Hypothalamus (tissue), 51 donors: ENCODE measurements around the gene PRKAG2.
"Not testable (repeated sequence)": the region's sequence is repeated elsewhere in the genome, so short reads cannot be mapped to it uniquely, and the experiment has no call there.

Source experiments
- DNase-seq, 51 donors: peaks; one replicate each; lab custom pipeline; 2025; lab: John Stamatoyannopoulos, UW

Gene PRKAG2

DNA sequence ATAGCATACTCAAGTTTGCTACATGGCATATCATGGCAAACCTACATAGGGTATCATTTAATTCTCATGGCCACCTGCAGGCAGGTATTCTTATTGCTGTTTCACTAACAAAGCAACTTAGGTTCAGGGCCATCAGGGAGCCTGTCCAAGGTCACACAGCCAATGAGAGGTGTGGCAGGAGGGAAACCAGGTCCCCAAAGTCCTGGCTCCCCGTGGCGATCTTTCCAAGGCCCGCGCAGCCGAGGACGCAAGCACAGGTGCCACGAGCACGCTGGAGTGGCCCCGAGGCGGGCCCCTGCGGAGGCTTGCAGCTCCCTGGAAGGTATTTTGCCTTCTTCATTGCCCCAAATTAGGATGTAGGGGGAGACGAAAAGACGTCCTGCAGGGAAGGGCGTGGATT, 20.8 kb downstream of the PRKAG2 start:
- DNase-seq, result no peak

- no peak for DNase-seq
Measured at GRCh38 chr7:151854720-151855071, 22.2 kb downstream of the PRKAG2 start.

DNA sequence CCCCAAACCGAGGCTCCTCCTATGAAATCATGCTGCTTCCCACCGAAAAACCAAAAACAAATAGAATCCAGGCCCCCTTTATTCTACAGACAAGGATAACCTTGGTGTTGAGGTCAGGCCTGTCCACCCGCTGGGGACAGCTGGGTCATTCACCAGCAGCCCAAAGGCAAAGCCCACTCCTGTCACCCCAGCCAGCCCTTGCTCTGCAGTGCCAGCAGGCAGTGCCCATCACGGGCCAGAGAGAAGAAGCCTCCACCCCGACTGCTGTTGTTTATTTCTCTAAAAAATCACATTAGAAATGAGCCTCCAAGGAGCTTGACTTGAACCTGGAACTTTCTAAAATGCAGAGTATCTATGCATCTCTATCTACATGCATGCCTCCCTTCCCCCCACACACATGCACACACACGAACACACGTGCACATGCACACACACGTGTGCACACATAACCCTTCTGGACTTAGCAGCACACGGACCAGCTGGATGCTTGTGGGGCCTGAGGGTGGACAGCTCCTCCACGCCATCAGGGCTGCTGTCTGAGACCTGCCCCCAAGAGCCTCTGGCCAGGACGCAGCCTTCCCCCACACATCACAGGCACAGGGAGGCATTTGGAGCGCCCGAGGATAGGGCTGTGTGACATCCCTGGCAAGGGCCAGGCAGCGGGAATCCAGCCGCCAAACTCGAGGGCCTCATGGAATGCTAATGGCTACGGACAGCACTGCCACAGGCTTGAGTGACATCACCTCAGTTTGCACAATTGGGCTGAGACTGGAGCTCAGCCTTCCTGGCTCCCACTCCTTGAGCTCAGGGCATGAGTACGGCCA, 22.8 kb downstream of the PRKAG2 start:
- DNase-seq, result peak in 21 of 51 donors; percentile 8 to 66 (median 39)

DNA sequence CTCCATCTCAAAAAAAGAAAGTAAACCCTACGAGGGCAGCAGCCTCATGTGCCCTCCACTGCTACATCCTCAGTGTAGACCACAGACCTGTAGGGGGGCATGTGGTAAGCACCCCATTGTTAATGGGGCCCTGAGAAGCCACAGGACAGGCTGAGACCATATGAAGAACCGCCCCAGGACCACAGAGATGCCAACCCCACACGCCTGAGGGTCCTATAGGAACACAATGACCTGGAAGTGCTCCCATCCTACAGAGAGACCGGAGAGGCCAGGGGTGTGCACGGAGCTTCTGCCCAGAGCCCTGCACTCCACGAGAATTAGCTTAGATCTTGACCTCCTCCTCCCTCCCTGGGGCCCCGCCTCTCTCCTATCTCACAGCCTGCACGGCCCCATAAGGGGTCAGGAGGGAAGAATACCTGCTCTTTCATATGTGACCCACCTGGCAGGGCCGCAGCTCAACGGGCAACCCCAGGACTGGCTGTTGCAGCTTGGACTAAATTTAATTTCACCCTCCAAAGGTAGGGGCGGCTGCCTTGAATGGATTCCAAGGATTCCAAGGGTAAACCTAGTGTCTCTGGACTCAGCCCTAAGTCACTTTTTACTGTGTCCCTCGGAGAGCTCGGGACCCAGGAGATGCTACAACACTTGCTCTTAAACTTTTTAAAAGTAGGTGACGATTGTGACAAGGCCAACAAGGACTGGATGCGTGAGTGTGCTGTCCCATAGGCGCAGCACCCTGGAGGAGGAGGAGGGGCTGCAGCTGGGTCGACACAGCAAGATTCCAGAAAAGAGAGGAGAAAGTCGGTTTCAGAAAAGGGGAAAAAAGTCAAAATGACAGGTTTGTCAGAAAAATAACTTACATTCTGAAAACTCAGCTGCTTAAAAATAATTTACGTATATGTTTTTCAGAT, 24.2 kb downstream of the PRKAG2 start:
- DNase-seq, result no peak

DNA sequence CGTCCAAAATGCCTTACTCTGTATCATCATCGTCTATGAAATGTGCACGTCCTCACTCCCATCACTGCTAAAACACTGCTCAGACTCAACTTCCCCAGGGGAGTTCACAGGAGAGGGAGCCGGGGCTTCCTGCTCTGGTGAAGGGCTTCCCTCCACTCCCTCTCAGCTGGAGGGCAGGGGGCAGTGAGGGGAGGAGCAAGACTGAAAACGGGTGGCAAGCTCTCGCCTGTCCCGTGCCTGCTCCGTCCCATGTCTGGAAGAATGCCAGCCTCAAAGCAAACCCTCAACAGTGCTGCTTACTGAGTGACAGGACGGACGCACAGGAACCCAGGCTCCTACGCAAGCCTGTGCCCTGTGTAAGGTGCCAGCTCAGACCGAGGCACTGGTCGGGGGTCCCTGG, 25.1 kb downstream of the PRKAG2 start:
- peak in 1 of 51 donors; percentile 11 for DNase-seq

- peak in 5 of 51 donors; percentile 7 to 61 (median 12) for DNase-seq
Measured at GRCh38 chr7:151851145-151851751, 25.7 kb downstream of the PRKAG2 start.

DNA sequence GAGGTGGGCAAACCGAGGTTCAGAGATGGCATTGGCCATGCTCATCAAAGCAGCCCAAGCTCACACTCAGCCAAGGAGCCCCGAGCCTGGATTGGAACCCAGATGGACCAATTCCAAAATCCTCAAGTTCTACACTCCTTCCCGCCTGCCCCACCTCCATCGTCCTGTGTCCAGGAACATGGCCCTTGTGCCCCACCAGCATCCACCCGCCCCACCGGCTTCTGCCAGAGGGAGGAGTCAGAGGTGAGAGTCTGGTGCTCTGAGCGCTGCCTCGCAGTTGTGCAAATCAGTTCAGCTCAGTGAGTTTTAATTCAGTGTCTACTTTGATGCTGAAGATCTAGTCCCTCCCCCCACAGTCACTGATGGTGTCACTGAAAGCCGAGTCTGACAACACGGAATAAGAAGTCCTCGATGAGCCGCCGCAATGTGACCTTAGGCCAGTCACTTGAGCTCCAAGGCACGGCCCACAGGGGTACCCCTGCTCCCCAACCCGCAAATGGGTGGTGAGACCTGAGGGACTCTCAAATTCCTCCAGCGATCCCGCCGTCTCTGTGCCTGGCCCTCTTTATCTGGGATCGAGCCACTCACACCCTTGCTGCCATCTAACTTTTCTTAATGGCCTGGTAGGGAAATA, 26.3 kb downstream of the PRKAG2 start:
- no peak for DNase-seq

DNA sequence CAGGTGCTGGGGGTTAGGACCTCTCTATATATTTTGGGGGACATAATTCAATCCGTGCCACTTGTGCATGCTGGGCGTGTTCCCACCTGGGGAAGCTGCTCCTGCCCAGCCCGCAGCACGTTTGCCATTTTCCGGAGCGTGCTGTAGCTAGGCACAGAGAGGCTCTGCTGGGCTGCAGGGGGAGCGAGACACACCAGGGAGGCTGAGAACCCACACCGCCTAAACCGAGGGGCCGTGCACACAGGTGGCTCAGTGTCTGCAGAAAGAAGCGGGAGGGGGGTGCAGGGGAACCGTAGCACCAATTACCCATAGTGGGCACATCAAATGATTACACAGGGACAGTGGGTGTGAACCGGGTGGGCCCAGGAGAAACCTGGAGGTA, 27.0 kb downstream of the PRKAG2 start:
- no peak for DNase-seq

GRCh38 chr7:151849008-151849878, 27.7 kb downstream of the PRKAG2 start:
- no peak for DNase-seq

DNA sequence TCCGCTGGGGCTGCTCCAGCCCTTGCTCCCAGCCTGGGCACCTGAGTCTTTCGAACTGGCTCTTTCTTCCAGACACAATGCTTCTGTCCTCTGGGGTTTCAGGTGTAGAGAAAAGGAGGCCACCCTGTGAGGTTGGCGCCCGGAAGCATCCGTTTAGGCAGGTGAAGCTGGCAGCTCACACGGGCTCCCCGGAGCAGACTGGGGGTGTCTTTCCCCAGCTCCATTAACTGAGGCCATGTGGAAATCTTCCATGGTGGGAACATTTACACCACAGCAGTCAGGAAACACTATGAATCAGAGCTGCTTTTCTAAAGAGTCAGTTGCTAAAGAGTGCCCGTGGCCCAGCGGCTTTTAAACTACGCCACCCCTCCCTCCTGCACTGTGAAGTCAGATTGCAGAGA, 29.2 kb downstream of the PRKAG2 start:
- DNase-seq, result no peak

- no peak for DNase-seq
Measured at GRCh38 chr7:151847136-151847535, 29.8 kb downstream of the PRKAG2 start.

DNA sequence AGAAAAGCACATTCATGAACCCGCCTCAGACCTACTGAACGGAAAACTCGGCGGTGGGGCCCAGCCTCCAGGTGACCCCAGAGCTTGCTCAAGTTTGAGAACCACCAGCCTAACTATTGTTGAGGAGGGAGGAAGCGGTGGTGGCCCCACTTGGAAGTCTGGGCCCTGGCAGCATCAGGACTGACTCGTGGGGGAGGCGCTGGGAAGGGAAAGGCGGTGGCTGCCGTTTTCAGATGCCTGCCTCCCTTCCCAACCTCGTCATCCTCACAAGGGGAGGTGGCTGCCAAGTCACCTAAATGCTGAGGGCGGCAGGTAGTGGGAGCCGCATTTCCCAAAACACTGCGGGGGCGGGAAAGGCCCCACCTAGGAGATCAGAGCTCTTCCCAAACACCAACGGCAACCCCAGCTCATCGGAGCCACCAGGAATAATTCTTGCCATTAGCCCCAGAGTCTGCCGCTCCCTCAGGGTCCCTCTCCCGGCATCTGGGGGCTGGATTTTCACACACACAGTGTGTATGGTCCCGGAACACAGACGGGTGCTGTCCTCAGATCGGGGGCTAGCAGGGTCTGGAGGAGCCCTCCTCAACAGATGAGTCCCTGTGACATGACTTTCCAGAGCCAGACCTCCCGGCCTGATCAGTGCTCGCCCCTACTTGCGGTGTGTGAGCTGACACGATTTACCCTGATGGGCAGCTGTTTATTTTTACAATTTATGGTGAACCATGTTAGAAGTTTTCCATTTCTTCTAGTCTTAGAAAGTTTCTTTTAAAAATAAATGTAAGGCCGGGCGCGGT, 31.3 kb downstream of the PRKAG2 start:
- peak in 1 of 51 donors; percentile 22 for DNase-seq

DNA sequence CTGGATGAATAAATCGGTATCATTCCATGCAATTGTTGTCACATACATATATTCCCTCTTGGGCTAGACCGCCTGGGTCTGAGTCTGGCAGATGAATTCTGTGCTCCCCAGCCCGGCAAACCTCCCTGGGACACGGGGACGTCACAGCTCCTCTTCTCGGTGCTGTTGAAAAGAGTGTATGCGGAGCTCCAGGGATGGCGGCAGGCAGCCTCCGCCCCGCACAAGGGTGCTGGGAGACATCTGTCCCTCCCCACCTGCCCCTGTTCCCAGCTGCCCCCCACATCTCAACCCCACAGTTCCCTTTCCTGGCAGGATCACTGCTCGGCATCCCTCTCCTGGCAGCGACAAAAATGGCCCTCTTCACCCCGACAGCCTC, 32.1 kb downstream of the PRKAG2 start:
- no peak for DNase-seq

GRCh38 chr7:151844071-151844824, 32.7 kb downstream of the PRKAG2 start:
- peak in 1 of 51 donors; percentile 27 for DNase-seq

DNA sequence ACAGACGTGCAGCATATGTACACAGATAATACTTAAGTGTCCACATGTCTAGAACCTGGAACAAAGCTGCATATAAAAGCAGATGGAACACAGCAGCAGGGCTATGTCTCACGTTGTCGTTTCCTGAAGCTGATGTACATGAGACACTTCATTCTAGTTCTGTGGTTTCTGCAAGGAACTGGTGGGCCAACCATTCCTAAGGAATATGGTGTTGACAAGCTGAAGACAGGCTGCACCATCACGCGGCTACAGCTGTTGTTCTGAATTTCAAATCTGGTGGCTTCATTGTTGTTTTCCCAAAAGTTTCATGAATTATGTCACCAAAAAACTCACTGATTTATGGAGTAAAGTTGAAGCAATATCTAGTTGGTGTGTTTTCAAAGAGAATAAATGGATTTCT, 33.7 kb downstream of the PRKAG2 start:
- DNase-seq, result no peak

DNA sequence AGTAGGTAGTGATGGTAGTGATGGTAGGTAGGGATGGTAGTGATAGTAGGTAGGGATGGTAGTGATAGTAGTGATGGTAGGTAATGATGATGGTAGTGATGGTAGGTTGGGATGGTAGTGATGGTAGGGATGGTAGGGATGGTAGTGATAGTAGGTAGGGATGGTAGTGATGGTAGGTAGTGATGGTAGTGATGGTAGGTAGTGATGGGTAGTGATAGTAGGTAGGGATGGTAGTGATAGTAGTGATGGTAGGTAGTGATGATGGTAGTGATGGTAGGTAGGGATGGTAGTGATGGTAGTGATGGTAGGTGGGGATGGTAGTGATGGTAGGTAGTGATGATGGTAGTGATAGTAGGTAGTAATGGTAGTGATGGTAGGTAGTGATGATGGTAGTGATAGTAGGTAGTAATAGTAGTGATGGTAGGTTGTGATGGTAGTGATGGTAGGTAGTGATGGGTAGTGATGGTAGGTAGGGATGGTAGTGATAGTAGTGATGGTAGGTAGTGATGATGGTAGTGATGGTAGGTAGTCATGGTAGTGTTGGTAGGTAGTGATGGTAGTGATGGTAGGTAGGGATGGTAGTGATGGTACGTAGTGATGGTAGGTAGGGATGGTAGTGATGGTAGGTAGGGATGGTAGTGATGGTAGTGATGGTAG, 35.4 kb downstream of the PRKAG2 start:
- DNase-seq, result not testable (repeated sequence)

DNA sequence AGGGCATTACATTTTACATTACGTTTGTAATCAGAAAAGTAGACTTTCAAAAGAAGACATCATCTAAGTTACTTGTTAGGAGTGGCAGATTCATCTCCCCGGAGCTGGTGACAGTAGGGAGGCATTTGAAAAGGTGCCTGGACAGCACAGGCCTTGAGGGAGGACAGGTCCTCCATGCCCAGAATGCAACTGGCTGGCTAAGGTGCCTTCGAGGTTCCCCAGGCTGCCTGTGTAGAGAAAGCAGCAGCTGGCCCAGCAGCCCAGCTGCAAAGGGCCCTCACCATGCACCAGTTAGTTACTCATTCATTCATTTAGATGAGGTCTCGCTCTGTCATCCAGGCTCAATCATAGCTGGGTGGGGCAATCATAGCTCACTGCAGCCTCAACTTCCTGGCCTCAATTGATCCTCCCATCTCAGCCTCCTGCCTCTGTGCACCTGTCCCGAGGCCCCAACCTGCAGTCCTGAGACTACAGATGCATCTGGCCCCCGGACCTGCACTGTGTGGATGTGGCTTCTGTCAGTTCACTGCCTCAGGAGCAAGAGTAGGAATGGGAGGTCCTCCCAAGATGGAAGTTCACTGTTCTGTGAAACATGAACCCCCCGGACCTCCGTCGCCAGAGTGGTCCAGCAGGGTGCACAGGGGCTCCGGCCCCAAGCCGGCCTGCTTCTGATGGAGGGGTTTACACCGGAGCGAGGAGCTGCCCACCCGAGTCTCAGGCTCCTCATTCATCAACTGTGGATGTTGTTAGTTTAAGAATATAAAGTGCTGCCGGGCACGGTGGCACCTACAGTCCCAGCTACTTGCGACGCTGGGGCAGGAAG, 36.6 kb downstream of the PRKAG2 start:
- no peak for DNase-seq
